ENCODE results near the gene ITGB7.
"Not testable (repeated sequence)": the region's sequence is repeated elsewhere in the genome, so short reads cannot be mapped to it uniquely, and the experiment has no call there.

ITGB7 gene

DNA sequence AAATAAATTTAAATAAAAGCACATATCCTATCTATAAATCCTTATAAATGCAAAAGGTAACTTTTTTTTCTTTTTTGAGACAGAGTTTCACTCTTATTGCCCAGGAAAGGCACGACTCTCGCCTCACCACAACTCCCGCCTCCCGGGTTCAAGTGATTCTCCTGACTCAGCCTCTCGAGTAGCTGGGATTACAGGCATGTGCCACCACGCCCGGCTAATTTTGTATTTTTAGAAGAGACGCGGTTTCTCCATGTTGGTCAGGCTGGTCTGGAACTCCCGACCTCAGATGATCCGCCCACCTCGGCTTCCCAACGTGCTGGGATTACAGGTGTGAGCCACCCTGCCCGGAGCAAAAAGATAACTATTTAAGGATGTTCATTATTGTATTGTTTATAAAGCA, 28.2 kb downstream of the ITGB7 start:
- not testable (repeated sequence) for DNase-seq (ENCODE audit: low spot score)

DNA sequence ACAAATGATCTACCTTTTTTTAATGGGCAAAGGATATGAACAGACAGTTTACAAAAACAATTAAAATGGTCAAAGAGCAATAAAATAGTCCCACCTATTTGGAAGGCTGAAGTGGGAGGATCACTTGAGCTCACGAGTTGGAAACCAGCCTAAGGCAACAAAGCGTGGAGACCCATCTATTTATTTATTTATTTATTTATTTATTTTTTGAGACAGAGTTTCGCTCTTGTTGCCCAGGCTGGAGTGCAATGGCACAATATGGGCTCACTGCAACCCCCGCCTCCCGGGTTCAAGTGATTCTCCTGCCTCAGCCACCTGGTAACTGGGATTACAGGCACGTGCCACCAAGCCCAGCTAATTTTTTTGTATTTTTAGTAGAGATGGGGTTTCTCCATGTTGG, 29.6 kb downstream of the ITGB7 start:
- not testable (repeated sequence) for DNase-seq (ENCODE audit: low spot score)

DNA sequence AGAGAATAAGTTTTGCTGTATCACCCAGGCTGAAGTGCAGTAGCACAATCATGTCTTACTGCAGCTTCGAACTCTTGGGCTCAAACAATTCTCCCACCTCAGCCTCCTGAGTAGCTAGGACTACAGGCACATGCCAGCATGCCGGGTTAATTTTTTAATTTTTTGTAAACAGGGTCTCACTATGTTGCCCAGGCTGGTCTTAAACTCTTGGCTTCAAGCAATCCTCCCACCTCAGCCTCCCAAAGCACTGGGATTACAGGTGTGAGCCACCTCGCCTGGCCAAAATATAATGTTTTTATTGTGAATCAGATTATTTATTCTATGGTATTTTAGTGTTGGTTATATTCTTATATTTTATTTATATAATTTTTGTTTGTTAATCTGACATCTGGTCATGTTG, 30.3 kb downstream of the ITGB7 start:
- DNase-seq (ENCODE audit: low spot score): no peak

DNA sequence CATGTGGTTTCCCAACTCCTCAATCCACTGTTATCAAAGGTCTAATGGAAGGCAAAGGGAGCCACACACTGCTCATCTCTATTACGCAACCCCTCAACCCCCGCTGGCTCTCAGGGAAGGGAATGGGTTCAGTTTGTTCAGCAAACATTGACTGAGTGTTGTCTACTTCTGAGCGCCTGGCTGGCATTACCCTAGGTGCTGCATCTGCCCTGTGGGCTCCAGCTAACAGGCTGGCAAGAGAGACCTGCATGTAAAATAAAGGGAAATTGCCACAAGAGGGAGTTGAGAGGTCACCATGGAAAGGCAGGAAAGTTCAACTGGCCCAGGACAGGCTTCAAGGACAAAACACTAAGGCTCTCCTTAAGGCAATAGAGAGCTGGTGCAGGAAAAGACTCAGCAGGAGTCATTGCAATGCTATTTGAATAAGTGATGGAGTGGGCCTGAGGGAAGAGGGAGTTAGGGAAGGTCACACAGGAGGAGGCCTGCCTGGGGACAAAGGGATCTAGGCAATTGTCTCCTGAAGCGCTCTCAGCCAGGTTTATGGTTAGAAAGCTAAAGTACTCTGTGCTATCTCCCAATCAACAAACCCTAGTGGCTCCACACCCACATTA, 32.1 kb downstream of the ITGB7 start:
- no peak for DNase-seq (ENCODE audit: low spot score)

DNA sequence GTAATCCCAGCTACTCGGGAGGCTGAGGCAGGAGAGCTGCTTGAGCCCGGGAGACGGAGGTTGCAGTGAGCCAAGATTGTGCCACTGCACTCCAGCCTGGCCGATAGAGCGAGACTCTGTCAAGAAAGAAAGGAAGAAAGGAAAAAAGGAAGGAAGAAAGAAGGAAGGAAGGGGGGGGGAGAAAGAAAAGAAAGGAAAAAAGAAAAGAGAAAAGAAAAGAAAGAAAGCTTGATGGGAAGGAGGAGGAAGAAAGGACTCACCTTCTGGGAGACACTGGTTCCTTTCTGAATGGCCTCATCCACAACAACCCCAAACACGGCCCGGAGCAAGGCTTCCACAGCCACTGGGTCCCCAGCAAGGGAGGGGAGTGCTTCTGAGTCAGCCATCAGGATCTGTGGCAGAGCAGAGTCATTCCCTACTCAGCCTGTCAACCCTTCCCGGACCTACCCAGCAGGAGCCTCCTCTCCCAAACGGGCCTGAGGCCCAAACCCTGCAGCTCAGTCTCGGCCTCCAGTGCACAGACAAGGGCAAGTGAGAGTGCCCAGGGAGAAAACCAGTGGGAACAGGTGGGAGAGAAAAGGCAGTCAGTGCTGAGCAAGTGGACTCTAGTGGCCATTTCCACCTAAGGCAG, 33.9 kb downstream of the ITGB7 start:
- DNase-seq (ENCODE audit: low spot score): no peak

DNA sequence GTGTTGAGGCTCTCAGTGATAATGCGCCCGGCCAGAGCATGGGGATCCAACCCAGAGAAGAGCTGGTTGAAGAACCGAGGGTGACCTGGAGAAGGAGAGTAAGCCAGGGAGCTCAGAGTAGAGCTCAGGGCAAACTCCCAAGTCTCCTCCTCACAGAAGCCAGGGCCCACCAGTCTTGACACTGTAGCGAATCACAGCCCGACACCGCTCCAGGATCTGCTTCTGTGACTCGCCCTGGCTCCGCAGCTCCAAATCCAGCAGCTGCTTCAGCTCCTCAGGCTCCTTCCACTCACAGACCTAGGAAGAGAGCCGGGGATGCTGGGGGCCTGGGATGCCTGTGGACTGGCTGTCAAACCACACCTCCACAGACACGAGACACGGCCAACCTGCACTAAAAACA, 34.7 kb downstream of the ITGB7 start:
- DNase-seq (ENCODE audit: low spot score): no peak

DNA sequence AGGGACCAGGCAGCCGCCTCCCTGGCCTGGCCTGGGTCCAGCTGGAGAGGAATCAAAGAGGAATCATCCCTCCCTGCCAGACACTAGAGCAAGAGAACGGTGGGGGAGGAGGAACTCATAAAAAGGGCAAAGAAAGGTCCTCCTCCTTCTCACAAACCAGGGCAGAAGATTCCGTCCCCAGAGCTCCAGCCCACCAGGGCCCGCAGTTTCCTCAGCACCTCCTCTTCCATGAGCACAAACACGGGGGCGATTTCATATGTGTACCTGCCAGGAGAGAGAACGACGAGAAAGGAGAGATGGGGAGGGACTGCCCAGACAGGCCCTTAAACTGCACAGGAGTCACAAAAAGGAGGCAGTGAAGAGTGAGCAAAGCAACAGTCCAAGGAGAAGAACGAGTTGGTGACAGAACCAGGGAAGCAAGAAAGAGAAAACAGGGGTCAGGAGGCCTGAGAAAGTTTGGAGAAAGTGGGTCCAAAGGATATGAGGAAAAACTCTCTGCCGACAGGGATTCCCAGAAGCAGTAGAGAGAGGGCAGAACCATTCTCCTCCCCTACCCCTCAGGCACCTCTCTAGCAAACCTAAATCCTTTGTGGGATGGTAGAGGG, 35.2 kb downstream of the ITGB7 start:
- no peak for DNase-seq (ENCODE audit: low spot score)

DNA sequence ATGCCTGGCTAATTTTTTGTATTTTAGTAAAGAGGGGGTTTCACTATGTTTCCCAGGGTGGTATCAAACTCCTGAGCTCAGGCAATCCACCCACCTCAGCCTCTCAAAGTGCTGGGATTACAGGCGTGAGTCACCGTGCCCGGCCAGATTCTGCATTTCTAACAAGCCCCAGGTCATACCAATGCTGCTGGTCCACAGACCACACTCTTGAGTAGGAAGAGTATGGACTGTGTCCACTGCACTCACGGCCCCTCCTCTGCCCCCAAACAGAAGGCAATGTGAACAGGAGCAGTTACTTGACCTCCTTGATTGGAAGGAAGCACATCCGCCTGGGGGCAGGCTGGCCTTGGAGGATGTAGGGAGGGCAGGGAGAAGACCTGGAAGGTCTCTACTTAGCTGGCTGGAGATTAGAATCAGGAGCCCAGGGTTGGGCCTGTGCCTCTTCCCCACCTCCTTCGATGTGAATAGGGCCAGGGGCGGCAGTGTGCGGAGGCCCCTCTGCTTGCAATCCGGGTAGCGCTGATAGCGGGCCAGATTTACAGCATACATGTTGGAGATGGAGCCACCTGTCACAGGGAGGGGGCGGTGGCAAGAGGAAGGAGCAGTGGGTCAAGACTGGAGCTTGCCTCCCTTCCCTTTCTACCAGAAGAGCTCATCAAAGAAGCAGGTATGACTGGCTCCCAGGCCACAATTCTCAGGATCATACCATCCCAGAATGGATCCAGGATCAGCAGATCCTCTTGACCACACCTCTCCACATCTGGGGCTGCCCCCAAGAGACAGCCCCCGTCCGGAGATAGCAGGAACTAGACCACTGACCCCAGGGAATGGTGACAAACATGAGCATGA, 36.0 kb downstream of the ITGB7 start:
- DNase-seq (ENCODE audit: low spot score): no peak

DNA sequence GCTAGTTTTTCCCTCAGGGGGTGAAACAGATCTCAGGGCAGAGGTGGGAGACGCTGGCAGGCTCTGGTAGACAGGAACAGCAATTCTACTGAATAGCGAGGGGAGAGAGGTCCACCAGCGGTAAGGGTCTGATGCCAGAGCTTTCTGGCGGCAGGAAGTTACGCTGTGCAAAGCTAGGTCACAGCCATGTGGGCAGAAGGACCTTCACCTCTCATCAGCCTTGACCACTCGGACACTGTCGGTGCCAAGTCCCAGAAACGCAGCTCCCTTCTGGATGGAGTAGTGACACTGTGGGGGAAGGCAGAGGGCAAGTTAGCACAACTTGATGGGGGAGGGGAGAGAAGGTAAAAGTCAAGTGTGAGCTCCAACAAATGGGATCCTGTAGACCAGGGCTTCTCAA, 36.8 kb downstream of the ITGB7 start:
- DNase-seq (ENCODE audit: low spot score): no peak

DNA sequence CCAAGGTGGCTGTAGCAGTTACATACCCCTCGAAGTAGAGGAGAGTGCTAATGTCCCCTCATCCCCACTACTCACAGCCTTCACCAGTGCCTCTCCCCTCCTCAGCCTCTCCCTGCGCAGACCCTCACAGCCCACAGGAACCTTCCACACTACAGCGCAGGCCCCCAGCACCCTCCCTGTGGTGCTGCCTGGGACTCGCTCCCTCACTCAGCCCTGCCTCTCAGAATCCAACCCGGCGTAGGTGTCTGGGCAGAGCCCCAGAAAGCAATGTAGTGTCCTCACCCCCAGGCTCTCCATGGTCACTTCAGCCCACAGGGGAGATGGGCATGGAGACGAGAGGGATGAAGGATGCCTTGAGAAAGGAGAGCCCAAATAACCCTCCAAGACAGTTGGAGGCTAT, 37.4 kb downstream of the ITGB7 start:
- DNase-seq (ENCODE audit: low spot score): no peak

DNA sequence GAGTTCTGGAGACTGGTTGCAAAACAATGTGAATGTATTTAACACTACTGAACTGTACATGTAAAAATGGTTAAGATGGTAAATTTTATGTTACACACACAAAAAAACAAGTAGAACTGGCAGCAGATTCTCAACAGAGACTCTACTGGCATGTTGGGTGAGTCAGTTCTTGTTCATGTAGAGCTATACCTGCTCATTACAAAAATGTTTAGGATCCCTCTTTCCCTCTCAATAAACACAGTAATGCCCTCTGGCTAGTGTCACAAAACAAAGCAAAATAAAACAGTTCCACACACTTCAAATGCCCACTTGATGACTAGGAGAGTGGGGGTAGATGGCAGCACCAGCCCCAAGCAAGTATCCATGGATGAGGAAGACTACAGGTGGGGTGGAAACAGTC, 40.2 kb downstream of the ITGB7 start:
- DNase-seq (ENCODE audit: low spot score): no peak

DNA sequence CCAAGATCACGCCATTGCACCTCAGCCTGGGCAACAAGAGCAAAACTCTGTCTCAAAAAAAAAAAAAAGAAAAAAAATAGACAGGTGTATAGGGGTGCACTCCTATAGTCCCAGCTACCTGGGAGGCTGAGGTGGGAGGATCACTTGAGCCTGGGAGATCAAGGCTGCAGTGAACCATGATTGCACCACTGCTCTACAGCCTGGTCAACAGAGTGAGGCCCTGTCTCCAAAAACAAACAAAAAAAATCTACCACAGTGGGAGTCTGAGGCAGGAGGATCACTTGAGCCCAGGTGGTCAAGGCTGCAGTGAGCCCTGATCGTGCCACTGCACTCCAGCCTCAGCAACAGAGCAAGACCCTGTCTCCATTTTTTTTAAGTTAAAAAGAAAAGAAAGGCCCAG, 44.0 kb downstream of the ITGB7 start:
- not testable (repeated sequence) for DNase-seq (ENCODE audit: low spot score)

DNA sequence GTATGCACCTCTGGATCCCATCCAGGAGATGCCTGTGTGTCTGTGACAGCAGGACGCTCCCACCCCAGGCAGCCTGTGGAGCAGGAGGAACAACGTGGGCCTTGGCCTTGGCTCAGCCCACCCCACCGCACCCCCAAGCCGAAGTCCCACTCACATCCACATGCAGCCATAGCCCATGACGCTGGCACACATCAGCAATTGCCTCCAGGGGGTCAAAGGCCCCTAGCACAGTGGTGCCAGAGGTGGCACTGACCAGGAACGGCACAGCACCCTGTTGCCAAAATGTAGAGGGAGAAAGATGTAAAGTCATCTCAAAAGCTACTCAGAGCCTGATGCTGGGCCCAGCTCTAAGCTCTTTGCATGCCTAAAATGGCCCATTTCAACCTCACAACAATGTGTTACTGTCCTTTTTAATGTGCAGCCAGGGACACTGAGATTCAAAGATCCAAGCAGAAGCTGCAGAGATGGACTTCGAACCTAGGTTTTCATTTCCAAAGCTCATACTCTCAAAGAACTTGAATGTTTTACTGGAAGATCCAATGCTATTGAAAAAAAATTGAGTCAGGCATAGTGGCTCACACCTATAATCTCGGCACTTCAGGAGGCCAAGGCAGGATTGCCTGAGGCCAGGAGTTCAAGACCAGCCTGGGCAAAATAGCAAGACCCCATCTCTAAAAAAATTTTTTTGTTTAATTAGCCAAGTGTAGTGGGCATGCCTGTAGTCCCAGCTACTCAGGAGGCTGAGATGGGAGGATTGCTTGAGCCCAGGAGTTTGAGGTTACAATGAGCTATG, 45.7 kb downstream of the ITGB7 start:
- DNase-seq (ENCODE audit: low spot score): no peak

DNA sequence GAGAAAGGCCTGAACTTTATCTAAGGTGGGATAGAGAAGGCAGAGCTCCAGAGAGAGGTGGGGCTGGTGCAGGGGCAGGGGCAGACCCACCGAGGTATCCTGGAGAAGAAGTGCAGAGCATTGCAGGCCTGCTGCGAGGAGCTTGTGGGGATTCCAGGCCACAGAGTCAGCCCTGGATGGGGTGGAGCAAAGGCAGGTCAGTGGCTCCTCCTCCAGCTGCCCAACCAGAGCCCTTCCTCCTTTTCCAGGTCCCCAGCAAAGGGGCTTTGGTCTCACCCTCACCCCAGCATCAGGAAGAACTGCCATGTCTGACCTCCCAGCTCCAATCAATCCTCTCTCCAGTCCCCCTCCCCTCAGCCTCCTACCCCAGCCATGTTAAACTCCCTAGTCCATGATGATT, 46.4 kb downstream of the ITGB7 start:
- no peak for DNase-seq (ENCODE audit: low spot score)

DNA sequence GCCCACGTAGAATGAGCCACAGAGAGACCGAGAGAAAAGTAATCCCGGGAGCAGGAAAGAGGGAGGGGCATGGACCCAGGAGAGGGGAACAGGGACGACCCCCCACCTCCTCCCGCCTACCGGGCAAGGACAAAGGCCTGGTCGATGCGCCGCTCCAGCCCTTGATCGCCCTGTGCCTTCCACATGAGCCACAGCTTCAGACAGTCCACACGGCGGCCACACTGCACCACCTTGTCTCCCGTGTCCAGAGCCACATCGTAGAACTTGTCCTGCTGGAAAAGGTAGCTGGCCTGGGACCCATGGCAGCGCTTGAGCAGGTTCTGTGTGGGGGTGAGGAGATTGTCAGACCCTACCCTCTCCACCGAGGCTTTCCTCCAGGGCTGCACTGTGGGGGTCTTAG, 47.1 kb downstream of the ITGB7 start:
- no peak for DNase-seq (ENCODE audit: low spot score)

DNA sequence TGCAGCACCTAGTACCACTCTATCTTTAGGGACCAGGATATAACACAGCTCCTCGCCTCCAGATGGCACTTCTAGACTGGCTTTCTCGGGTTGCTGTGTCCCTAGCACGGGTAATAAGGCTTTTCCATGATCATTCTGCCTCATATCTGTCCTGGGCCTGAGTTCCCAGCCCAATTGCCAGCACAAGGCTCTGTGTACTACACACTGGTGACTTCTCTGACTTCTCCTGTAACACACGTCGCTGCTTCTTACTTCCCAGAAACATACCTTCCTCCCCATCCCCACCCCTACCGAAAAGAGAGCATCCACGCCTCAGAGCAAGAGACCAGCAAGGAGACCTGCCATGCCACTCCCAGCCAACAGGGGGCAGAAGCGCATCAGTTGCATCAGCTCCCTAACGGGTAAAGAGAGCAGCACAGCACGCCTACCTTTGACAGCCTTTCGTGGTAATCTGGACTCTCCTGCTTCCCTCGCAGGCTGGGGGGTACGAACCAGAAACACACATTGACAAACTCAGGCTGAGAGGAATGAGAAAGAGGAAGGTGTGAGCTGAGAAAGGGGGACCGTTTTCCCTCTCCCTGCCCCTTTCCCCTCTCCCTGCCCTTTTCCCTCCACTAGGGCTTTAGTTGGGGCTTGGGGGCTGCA, 47.7 kb downstream of the ITGB7 start:
- peak; percentile 95 for DNase-seq (ENCODE audit: low spot score)

DNA sequence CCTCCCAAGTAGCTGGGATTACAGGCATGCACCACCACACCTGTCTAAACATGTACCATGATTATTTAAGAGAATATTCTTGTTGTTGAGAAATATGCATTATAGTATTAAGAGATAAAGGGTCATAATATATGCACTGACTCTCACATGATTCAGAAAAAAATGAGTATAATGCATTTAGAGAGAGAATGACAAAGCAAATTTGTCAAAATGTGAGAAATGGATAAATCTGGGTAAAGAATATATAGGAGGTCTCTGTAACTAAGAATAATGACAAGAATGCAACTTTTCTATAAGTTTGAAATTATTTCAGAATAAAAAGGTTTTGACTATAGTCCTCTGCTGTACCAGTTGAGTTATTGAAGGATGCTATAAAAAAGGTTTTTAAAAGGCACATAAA, 54.7 kb downstream of the ITGB7 start:
- DNase-seq (ENCODE audit: low spot score): no peak

DNA sequence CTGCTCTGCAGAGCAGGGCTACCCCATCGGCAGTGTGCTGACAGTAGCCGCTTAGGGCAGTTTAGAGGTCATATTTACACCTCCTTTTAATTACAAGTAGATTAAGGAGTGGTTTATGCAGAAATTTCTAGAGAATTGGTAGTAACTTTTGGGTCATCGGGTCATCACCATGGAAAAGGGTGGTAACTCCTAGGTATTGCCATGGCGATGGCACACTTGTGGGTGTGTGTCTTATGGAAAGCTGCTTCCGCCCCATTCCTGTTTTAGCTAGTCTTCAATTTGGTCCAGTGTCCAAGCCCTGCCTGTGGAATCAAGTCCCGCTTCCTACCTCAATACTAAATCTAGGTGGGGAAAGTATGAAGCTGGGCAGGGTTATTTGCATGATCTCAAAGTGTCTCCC, 56.0 kb downstream of the ITGB7 start:
- DNase-seq (ENCODE audit: low spot score): no peak

DNA sequence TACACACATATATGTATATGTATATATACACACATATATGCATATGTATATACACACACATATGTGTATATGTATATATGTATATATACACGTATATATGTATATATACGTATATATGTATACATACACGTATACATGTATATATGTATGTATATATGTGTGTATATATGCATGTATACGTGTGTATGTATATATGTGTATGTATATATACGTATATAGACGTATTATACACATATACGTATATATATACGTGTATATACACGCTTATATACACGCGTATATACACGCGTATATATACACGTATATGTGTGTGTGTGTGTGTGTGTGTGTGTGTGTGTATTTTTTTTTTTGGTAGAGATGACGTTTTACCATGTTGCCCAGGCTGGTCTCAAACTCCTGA, 59.4 kb downstream of the ITGB7 start:
- DNase-seq (ENCODE audit: low spot score): no peak

DNA sequence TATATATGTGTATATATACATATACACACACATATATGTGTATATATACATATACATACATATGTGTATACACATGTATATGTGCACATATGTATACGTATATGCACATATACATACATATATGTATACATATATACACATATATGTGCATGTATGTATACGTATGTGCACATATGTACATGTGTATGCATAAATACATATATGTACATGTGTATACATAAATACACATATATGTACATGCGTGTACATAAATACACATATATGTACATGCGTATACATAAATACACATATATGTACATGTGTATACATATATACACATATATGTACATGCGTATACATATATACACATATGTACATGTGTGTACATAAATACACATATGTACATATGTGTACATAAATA, 59.9 kb downstream of the ITGB7 start:
- DNase-seq (ENCODE audit: low spot score): no peak

DNA sequence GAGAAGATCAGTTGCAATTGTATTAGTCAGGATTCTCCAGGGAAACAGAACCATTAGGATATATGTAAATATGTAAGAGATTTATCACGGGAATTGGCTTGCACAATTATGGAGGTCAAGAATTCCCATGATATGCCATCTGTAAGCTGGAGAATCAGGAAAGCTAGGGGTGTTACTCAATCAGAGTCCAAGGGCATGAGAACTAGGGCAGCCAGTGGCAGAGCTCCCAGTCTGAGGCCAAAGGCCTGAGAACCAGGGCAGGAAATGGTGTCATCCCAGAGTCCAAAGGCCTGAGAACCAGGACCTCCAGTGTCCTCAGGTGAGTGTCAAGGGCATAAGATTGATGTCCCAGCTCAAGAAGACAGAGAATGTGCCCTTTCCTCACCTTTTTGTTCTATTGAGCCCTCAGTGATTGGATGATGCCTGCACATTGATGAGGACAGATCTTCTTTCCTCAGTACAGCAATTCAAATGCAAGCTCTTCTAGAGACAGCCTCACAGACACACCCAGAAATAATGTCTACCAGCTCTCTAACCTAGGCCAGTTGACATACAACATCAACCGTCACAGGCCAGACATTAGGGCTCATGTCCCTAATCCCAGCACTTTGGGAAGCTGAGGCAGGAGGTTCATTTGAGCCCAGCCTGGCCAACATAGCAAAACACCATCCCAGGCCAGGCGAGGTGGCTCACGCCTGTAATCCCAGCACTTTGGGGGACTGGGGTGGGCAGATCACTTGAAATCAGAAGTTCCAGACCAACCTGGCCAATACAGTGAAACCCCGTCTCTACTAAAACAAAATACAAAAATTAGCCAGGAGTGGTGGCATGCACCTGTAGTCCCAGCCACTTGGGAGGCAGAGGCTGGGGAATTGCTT, 61.4 kb downstream of the ITGB7 start:
- DNase-seq (ENCODE audit: low spot score): no peak
